ENCODE data around the gene LNP1. TPM values are rescaled to one million over a fixed set of nuclear protein-coding genes. Genes with fewer than 3 reads are reported as not detected.

Gene LNP1
- total and polyA plus RNA-seq, 9 of the 15 experiments (the other 6 are each of a cell fraction or from before 2014, with no cell fraction given) = 1.9 to 5.2 (median 4.5) TPM

DNA sequence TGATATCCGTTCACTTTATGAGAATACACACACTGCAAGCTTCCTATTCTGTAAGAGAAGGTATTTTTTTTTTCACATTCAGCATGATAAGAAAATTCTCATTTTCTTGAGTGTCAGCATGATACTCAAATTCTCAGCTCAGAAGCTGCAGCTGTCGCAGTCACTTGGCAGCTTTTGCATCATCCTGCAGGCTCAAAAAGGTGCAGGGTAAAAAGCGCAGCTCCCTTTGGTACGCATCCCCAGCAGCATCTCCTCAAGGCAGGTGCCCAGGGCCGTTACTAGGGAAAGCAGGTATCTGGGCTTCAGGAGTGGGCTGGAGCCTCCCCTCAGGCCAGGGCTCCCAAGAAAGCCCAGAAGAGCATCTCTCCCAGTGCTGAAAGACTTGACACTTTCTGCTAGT, 22.3 kb downstream of the LNP1 start:
- Histone ChIP-seq H3K9ac (ENCODE audit: insufficient read depth in 1 of 2, low read depth in 2 of 2, low read length in 2 of 2) (no peak overlapping the region), H3K27ac (ENCODE audit: extremely low read depth, low read depth, low read length) (no peak overlapping the region), H3K4me1 (replicated peaks in 1 of 2; ENCODE audit: control insufficient read depth in 2 of 2, insufficient read depth in 2 of 2, low read length in 2 of 2) (peaks cover 0 to 23% of the 10 kb centered on the region in 2 experiments; a peak in 3 of 5 replicates), H3K9me3 (replicated peaks; ENCODE audit: control insufficient read depth, insufficient read depth, low read depth, low read length) (no peaks in the 10 kb centered on the region), H4K20me1 (replicated peaks; ENCODE audit: control insufficient read depth, insufficient read depth, low read length) (no peaks in the 10 kb centered on the region), H3K9me1 (ENCODE audit: control insufficient read depth, insufficient read depth, low read length) (no peaks in the 10 kb centered on the region), H3K4me3 (no peak overlapping the region), H3K79me2 (ENCODE audit: control insufficient read depth, insufficient read depth, low read length) (no peaks in the 10 kb centered on the region), H3K27me3 (ENCODE audit: control insufficient read depth in 2 of 2, insufficient read depth in 2 of 2, low read length in 2 of 2) (no peaks in the 10 kb centered on the region), H2AFZ (ENCODE audit: low read depth, low read length) (no peak overlapping the region), H3K36me3 (ENCODE audit: control insufficient read depth, insufficient read depth, low read length) (no peaks in the 10 kb centered on the region), H3K4me2 (ENCODE audit: insufficient read depth, low read length) (no peak overlapping the region)
- intact Hi-C loops (cut with micrococcal nuclease) = no loop called here
- TF ChIP-seq TARDBP (IDR thresholded peaks at IDR 0.05) = no peak
- TF ChIP-seq CEBPB (tag; IDR thresholded peaks at IDR 0.05) = no peak
- TF ChIP-seq TCF15 (CRISPR knock-in tag; IDR thresholded peaks at IDR 0.05) = no peak
- no peak for TF ChIP-seq CAMTA2 (CRISPR knock-in tag; conservative IDR thresholded peaks at IDR 0.05)
- TF ChIP-seq ZNF639 (CRISPR knock-in tag; conservative IDR thresholded peaks at IDR 0.05 in 1 of 2, IDR thresholded peaks at IDR 0.05 in 1 of 2) = no peak
- CTCF ChIA-PET (ENCODE audit: low intra/inter-chr PET ratio) = no interaction called here
- WGBS (ENCODE audit: insufficient coverage, low coverage, missing lambda C conversion rate) = 90% methylated on average over 2 of the region's 5 CpGs
- in situ Hi-C loops (cut with MboI) = no loop called here
- BruUV-seq (replicated peaks) = no TSS peak
- no peak for DNase-seq (ENCODE audit: extremely low read depth in 1 of 4, low spot score in 3 of 4)
- FAIRE-seq = no peak
- ATAC-seq = no peak
- POLR2A ChIA-PET = interaction anchor here (0.6 to 1.0 kb wide), 3 partner anchors 17 to 428 kb away, joined by 3 to 6 read pairs (median 3); partner anchors contain the start of gene LNP1

Data from K562 (cell line).